Dermis blood vessel endothelial cell (primary cell): ENCODE measurements around the gene OMA1. TPM values are rescaled to one million over a fixed set of nuclear protein-coding genes. Genes with fewer than 3 reads are reported as not detected.
"Not testable (repeated sequence)": the region's sequence is repeated elsewhere in the genome, so short reads cannot be mapped to it uniquely, and the experiment has no call there.

Source experiments
- DNase-seq: peaks from one replicate; pipeline ENCODE4 v3.0.0; 2010
- total RNA-seq: library from RNA; depleted of rRNA; stranded (reverse); fragments of >200 nt; gene quantifications from 2 replicates; pipeline ENCODE4 v1.2.3, GENCODE V29; 2014

The OMA1 gene
- total RNA-seq, 1 donor from 2014 or later = 21.3 TPM

- no peak for DNase-seq
Measured at GRCh38 chr1:58524353-58524945, 22.1 kb downstream of the OMA1 start.

- DNase-seq = peak; percentile 91
Measured at GRCh38 chr1:58515794-58516401, 30.6 kb downstream of the OMA1 start.

GRCh38 chr1:58513956-58514355 is 32.6 kb downstream of the OMA1 start:
- no peak for DNase-seq

GRCh38 chr1:58508629-58509028 is 37.9 kb downstream of the OMA1 start:
- DNase-seq = no peak

GRCh38 chr1:58505286-58505685 is 41.2 kb downstream of the OMA1 start:
- no peak for DNase-seq

- DNase-seq = no peak
Measured at GRCh38 chr1:58502519-58502918, 44.0 kb downstream of the OMA1 start.

GRCh38 chr1:58500043-58500442 is 46.5 kb downstream of the OMA1 start:
- peak; percentile 53 for DNase-seq

- DNase-seq = no peak
Measured at GRCh38 chr1:58497499-58497898, 49.0 kb downstream of the OMA1 start.

GRCh38 chr1:58496042-58496441 is 50.5 kb downstream of the OMA1 start:
- DNase-seq = no peak

GRCh38 chr1:58488914-58489313 is 57.6 kb downstream of the OMA1 start:
- not testable (repeated sequence) for DNase-seq

- no peak for DNase-seq
Measured at GRCh38 chr1:58487002-58487401, 59.5 kb downstream of the OMA1 start.

GRCh38 chr1:58481962-58482361 is 64.6 kb downstream of the OMA1 start:
- DNase-seq = no peak

- no peak for DNase-seq
Measured at GRCh38 chr1:58480191-58480590, 66.3 kb downstream of the OMA1 start.

GRCh38 chr1:58477390-58477789 is 69.1 kb downstream of the OMA1 start:
- no peak for DNase-seq

- DNase-seq = no peak
Measured at GRCh38 chr1:58476179-58476578, 70.3 kb downstream of the OMA1 start.

- no peak for DNase-seq
Measured at GRCh38 chr1:58469476-58469875, 77.0 kb downstream of the OMA1 start.

GRCh38 chr1:58469016-58469415 is 77.5 kb downstream of the OMA1 start:
- no peak for DNase-seq

- no peak for DNase-seq
Measured at GRCh38 chr1:58468612-58469011, 77.9 kb downstream of the OMA1 start.

GRCh38 chr1:58466630-58467241 is 79.8 kb downstream of the OMA1 start:
- DNase-seq = no peak

- DNase-seq = no peak
Measured at GRCh38 chr1:58465825-58466629, 80.5 kb downstream of the OMA1 start.

- DNase-seq = no peak
Measured at GRCh38 chr1:58465176-58465575, 81.3 kb downstream of the OMA1 start.

GRCh38 chr1:58460469-58460868 is 86.1 kb downstream of the OMA1 start:
- peak; percentile 34 for DNase-seq

GRCh38 chr1:58459911-58460310 is 86.6 kb downstream of the OMA1 start:
- DNase-seq = no peak
